ENCODE results near the gene OR6K3.
"Not testable (repeated sequence)": the region's sequence is repeated elsewhere in the genome, so short reads cannot be mapped to it uniquely, and the experiment has no call there.

Gene OR6K3

DNA sequence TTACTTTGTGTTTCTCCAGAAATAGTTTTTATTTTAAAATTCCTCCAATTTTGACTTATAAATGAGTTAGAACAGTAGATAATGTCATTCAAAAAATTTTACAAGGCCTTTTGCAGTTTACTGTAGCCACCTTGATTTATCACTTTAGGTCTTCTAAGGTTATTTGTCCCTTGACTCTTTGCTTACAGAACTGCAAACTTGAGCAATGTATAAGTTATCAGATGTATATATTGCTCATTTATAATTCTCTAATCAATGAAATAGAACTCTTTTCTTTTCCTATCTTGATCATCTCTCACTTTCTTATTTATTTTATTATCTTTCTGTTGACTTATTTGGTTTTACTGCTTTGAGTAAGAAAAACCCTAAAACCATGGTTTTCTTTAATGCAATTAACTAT lies 28.2 kb downstream of the OR6K3 start:
- H3K4me3 ChIP-seq, result no peak overlapping the region
- DNase-seq (ENCODE audit: low read depth, low spot score), result no peak
- TF ChIP-seq POLR2AphosphoS5 (IDR thresholded peaks at IDR 0.05; ENCODE audit: borderline replicate concordance, low read depth, low read length), result no peak
- TF ChIP-seq EZH2 (IDR thresholded peaks at IDR 0.05), result no peak
- TF ChIP-seq FOXP2 (optimal IDR thresholded peaks at IDR 0.05; ENCODE audit: control extremely low read depth, extremely low read length, insufficient read depth), result no peak
- no peak overlapping the region for H3K27ac ChIP-seq
- H3K9ac ChIP-seq (ENCODE audit: insufficient read length), result no peak overlapping the region
- H3K36me3 ChIP-seq (ENCODE audit: insufficient read depth, low read length), result no peaks in the 10 kb centered on the region
- no peaks in the 10 kb centered on the region for H3K9me3 ChIP-seq (ENCODE audit: low read depth, low read length)

DNA sequence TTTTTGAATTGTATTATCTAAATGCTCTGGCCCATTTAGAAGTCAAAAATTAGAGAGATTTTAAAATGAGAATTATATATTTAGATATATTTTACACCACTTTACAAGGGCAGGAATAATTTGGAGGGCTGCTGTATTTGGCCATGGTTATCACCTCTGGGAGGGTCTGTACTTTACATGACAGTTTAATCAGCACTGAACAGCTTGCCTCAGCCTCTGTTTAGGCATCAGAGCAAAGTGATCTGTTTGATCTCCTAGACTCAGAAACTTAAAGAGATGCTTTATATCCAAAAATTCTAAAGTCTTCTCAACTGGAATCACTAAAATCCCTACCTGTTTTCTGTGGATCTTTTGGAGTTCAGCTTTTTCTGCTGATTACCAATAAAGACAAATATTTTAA lies 28.6 kb downstream of the OR6K3 start:
- Histone ChIP-seq H3K36me3 (ENCODE audit: insufficient read depth, low read length) (no peaks in the 10 kb centered on the region), H3K4me3 (no peak overlapping the region), H3K27ac (no peak overlapping the region), H3K9ac (ENCODE audit: insufficient read length) (no peak overlapping the region), H3K9me3 (ENCODE audit: low read depth, low read length) (no peaks in the 10 kb centered on the region)
- DNase-seq (ENCODE audit: low read depth, low spot score), result no peak
- TF ChIP-seq POLR2AphosphoS5 (IDR thresholded peaks at IDR 0.05; ENCODE audit: borderline replicate concordance, low read depth, low read length), result no peak
- no peak for TF ChIP-seq FOXP2 (optimal IDR thresholded peaks at IDR 0.05; ENCODE audit: control extremely low read depth, extremely low read length, insufficient read depth)
- TF ChIP-seq EZH2 (IDR thresholded peaks at IDR 0.05), result no peak

- not testable (repeated sequence) for H3K9me3 ChIP-seq (ENCODE audit: low read depth, low read length); H3K9ac ChIP-seq (ENCODE audit: insufficient read length); H3K4me3 ChIP-seq; DNase-seq (ENCODE audit: low read depth, low spot score); H3K27ac ChIP-seq; H3K36me3 ChIP-seq (ENCODE audit: insufficient read depth, low read length)
These were observed 29.4 kb downstream of the OR6K3 start for GRCh38 chr1:158691149-158691548.

- no peak overlapping the region for H3K27ac ChIP-seq
- H3K4me3 ChIP-seq, result no peak overlapping the region
- no peaks in the 10 kb centered on the region for H3K9me3 ChIP-seq (ENCODE audit: low read depth, low read length)
- no peaks in the 10 kb centered on the region for H3K36me3 ChIP-seq (ENCODE audit: insufficient read depth, low read length)
- no peak overlapping the region for H3K9ac ChIP-seq (ENCODE audit: insufficient read length)
- no peak for DNase-seq (ENCODE audit: low read depth, low spot score)
- TF ChIP-seq EZH2 (IDR thresholded peaks at IDR 0.05) (no peak), POLR2AphosphoS5 (IDR thresholded peaks at IDR 0.05; ENCODE audit: borderline replicate concordance, low read depth, low read length) (no peak), FOXP2 (optimal IDR thresholded peaks at IDR 0.05; ENCODE audit: control extremely low read depth, extremely low read length, insufficient read depth) (no peak)
These were observed 30.6 kb downstream of the OR6K3 start for GRCh38 chr1:158689875-158690274.

GRCh38 chr1:158689110-158689509 lies 31.4 kb downstream of the OR6K3 start:
- no peaks in the 10 kb centered on the region for H3K9me3 ChIP-seq (ENCODE audit: low read depth, low read length)
- H3K36me3 ChIP-seq (ENCODE audit: insufficient read depth, low read length), result no peaks in the 10 kb centered on the region
- TF ChIP-seq POLR2AphosphoS5 (IDR thresholded peaks at IDR 0.05; ENCODE audit: borderline replicate concordance, low read depth, low read length) (no peak), EZH2 (IDR thresholded peaks at IDR 0.05) (no peak), FOXP2 (optimal IDR thresholded peaks at IDR 0.05; ENCODE audit: control extremely low read depth, extremely low read length, insufficient read depth) (no peak)
- H3K4me3 ChIP-seq, result no peak overlapping the region
- no peak overlapping the region for H3K9ac ChIP-seq (ENCODE audit: insufficient read length)
- H3K27ac ChIP-seq, result no peak overlapping the region
- DNase-seq (ENCODE audit: low read depth, low spot score), result no peak

DNA sequence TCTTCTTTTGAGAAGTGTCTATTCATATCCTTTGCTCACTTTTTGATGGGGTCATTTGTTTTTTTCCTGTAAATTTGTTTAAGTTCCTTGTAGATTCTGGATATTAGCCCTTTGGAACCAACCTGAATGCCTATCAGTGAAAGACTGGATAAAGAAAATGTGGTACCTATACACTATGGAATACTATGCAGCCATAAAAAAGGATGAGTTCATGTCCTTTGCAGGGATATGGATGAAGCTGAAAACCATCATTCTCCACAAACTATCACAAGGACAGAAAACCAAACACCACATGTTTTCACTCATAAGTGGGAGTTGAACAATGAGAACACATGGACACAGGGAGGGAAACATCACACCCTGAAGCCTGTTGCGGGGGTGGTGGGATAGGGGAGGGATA lies 32.2 kb downstream of the OR6K3 start:
- H3K4me3 ChIP-seq; H3K36me3 ChIP-seq (ENCODE audit: insufficient read depth, low read length); H3K9me3 ChIP-seq (ENCODE audit: low read depth, low read length); H3K9ac ChIP-seq (ENCODE audit: insufficient read length); DNase-seq (ENCODE audit: low read depth, low spot score); H3K27ac ChIP-seq: not testable (repeated sequence)

DNA sequence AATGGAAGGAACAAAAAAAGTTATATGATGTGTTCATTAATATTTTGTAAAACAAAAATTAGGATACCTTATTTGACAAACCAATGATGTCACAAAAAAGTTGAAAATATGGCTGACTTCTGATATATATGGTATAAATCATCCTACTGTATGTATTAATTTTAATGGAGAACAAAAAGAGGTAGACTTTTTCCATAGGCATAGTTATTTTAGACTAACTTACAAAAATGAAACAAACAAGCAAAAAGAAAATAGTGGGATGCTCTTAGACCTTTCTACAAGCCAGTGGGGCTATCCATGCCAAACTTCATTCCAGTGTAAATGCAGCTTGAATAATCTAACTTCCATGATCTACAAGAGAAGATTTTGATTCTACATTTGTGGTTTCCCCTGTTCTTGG lies 33.5 kb downstream of the OR6K3 start:
- Histone ChIP-seq H3K4me3 (no peak overlapping the region), H3K9ac (ENCODE audit: insufficient read length) (no peak overlapping the region), H3K9me3 (ENCODE audit: low read depth, low read length) (no peaks in the 10 kb centered on the region), H3K36me3 (ENCODE audit: insufficient read depth, low read length) (no peaks in the 10 kb centered on the region), H3K27ac (no peak overlapping the region)
- no peak for DNase-seq (ENCODE audit: low read depth, low spot score)
- TF ChIP-seq EZH2 (IDR thresholded peaks at IDR 0.05) (no peak), FOXP2 (optimal IDR thresholded peaks at IDR 0.05; ENCODE audit: control extremely low read depth, extremely low read length, insufficient read depth) (no peak), POLR2AphosphoS5 (IDR thresholded peaks at IDR 0.05; ENCODE audit: borderline replicate concordance, low read depth, low read length) (no peak)

DNA sequence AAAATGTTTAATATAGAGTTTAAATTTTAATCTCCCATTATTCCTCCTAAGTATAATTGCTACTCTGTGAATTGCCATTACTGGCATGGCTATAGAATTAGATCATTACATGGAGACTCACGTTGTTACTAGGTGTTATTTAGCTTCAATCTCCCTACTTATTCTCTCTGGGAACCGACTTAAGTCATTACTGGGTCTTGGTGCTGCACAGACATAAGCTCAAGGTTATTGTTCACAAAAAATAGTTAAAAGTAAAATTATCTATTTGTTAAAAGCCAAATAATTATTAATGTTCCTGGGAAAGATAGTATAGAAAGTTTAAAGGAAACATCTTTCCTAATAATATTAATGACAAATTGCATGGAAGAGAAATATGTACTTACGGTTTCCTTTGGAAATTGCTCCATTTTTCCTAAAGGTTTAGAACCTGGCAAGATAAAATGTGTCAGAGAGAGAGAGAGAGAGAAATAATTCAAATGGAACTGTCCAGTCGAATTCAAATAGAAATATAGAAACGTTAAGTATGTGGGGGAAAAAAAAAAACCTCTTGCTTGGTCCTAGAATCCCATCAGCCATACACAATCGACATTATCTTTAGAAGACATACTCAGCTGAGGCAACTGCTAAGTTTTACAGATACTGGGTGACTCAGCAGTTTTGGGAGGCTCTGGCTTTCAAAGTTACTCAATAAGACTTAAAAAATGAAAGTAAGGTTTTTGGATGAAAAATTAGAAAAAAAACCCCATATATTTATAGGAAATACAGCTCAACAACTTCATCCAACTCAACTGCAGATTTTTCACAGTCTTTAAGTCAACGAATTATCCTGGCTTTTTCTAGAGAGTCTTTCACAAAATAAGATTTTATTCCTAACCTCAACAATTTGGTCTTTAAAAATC lies 34.2 kb downstream of the OR6K3 start, which contains the start of gene SPTA1:
SPTA1 (minus strand) TSS at position 605 of the 899 bp plus-strand sequence; CDS start at position 407, 198 bp downstream.
- H3K9ac ChIP-seq (ENCODE audit: insufficient read length), result no peak within 1 kb of the TSS

DNA sequence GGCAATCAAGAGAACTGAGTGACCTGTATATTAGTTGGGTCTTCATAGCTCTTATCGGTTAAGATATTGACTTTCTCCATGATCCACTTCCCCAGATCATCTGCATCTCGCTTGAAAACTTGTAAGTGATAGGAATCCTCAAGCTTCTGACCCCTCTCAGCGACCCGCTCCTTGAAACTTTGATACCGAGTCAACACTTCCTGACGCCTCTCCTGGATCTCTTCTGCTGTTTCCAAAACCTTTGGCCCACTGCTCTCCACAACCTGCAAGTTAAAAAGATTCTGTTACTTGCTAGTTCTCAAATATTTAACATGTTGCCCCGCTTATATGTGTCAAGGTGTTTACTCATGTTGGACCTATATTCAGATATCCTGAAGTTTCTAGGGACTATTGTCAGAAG lies 35.4 kb downstream of the OR6K3 start:
- DNase-seq (ENCODE audit: low read depth, low spot score), result no peak
- H3K36me3 ChIP-seq (ENCODE audit: insufficient read depth, low read length), result no peaks in the 10 kb centered on the region
- no peak overlapping the region for H3K4me3 ChIP-seq
- H3K9ac ChIP-seq (ENCODE audit: insufficient read length), result no peak overlapping the region
- no peak overlapping the region for H3K27ac ChIP-seq
- TF ChIP-seq POLR2AphosphoS5 (IDR thresholded peaks at IDR 0.05; ENCODE audit: borderline replicate concordance, low read depth, low read length) (no peak), FOXP2 (optimal IDR thresholded peaks at IDR 0.05; ENCODE audit: control extremely low read depth, extremely low read length, insufficient read depth) (no peak), EZH2 (IDR thresholded peaks at IDR 0.05) (no peak)
- no peaks in the 10 kb centered on the region for H3K9me3 ChIP-seq (ENCODE audit: low read depth, low read length)

More for the DNA sequence above, 34.2 kb downstream of the OR6K3 start, which contains the start of gene SPTA1:
- Histone ChIP-seq H3K27ac (no peak within 1 kb of the TSS), H3K36me3 (ENCODE audit: insufficient read depth, low read length) (no peaks in the 10 kb centered on the region), H3K4me3 (no peak within 1 kb of the TSS), H3K9me3 (ENCODE audit: low read depth, low read length) (no peaks in the 10 kb centered on the region)
- TF ChIP-seq FOXP2 (optimal IDR thresholded peaks at IDR 0.05; ENCODE audit: control extremely low read depth, extremely low read length, insufficient read depth), result no peak
- TF ChIP-seq POLR2AphosphoS5 (IDR thresholded peaks at IDR 0.05; ENCODE audit: borderline replicate concordance, low read depth, low read length), result no peak
- TF ChIP-seq EZH2 (IDR thresholded peaks at IDR 0.05), result no peak
- DNase-seq (ENCODE audit: low read depth, low spot score), result no peak

All from SK-N-MC (cell line).